ENCODE data around the gene AFDN. TPM values are rescaled to one million over a fixed set of nuclear protein-coding genes. Genes with fewer than 3 reads are reported as not detected.

The AFDN gene
- total and polyA plus RNA-seq, 10 of the 15 experiments (the other 5 are each of a cell fraction or from before 2014, with no cell fraction given) = 5.7 to 68.2 (median 45.1) TPM

- no TSS peak for BruUV-seq (replicated peaks)
- RAD21 ChIA-PET (ENCODE audit: unreplicated experiment) = no interaction called here
- in situ Hi-C loops (cut with MboI) = no loop called here
These were observed 187.7 kb downstream of the AFDN start for GRCh38 chr6:168014428-168014827.

More at GRCh38 chr6:168014428-168014827, 187.7 kb downstream of the AFDN start:
- Histone ChIP-seq H3K4me1 (ENCODE audit: control insufficient read depth, insufficient read depth, low read length) (no peaks in the 10 kb centered on the region), H3K4me3 (no peak overlapping the region), H3K4me2 (ENCODE audit: control insufficient read depth, insufficient read depth) (no peak overlapping the region), H3K9me3 (replicated peaks; ENCODE audit: control insufficient read depth, insufficient read depth, low read length) (peaks cover 1% of the 10 kb centered on the region), H3K27ac (ENCODE audit: control insufficient read depth, insufficient read depth) (no peak overlapping the region), H3K27me3 (replicated peaks in 1 of 2; ENCODE audit: control insufficient read depth in 2 of 2, insufficient read depth in 2 of 2, low read length in 1 of 2) (no peaks in the 10 kb centered on the region), H2AFZ (ENCODE audit: control insufficient read depth, low read depth, low read length) (no peak overlapping the region), H4K20me1 (ENCODE audit: control insufficient read depth, insufficient read depth) (no peaks in the 10 kb centered on the region), H3K9ac (ENCODE audit: control insufficient read depth, insufficient read depth, low read length) (no peak overlapping the region), H3K79me2 (ENCODE audit: control insufficient read depth, insufficient read depth, low read length) (no peaks in the 10 kb centered on the region), H3K36me3 (ENCODE audit: control insufficient read depth in 2 of 2, insufficient read depth in 2 of 2, low read length in 1 of 2) (no peaks in the 10 kb centered on the region)
- WGBS (ENCODE audit: insufficient coverage, insufficient replicate concordance, low lambda C conversion rate, missing lambda C conversion rate) = 6% methylated on average over 6 of the region's 6 CpGs
- DNase-seq (ENCODE audit: low read depth, low spot score) (no peak), ATAC-seq (no peak), FAIRE-seq (no peak)
- intact Hi-C loops (cut with micrococcal nuclease; ENCODE audit: unreplicated experiment) = no loop called here
- CTCF ChIA-PET = no interaction called here
- SMC1A ChIA-PET (ENCODE audit: uncharacterized antibody, unreplicated experiment) = no interaction called here
- POLR2A ChIA-PET = no interaction called here
- TF ChIP-seq SREBF1 (IDR thresholded peaks at IDR 0.05; ENCODE audit: low read length) = no peak
- no peak for TF ChIP-seq YY1 (IDR thresholded peaks at IDR 0.05; ENCODE audit: low read depth, low read length)
- TF ChIP-seq PAX5 (IDR thresholded peaks at IDR 0.05; ENCODE audit: borderline replicate concordance, low read depth, low read length) = no peak
- TF ChIP-seq TBL1XR1 (IDR thresholded peaks at IDR 0.05; ENCODE audit: low read depth, low read length) = no peak
- TF ChIP-seq JUND (IDR thresholded peaks at IDR 0.05; ENCODE audit: low read depth, low read length) = no peak
- TF ChIP-seq STAT3 (IDR thresholded peaks at IDR 0.05; ENCODE audit: low read depth, low read length) = no peak
- TF ChIP-seq SPI1 (IDR thresholded peaks at IDR 0.05; ENCODE audit: borderline replicate concordance, insufficient read depth, low read depth, low read length) = no peak
- no peak for TF ChIP-seq BCL11A (IDR thresholded peaks at IDR 0.05; ENCODE audit: low read depth, low read length)
- no peak for TF ChIP-seq BRCA1 (IDR thresholded peaks at IDR 0.05; ENCODE audit: low read depth, low read length)
- TF ChIP-seq PBX3 (IDR thresholded peaks at IDR 0.05; ENCODE audit: insufficient replicate concordance, low read depth, low read length) = no peak
- TF ChIP-seq SIN3A (IDR thresholded peaks at IDR 0.05; ENCODE audit: low read depth, low read length) = no peak
- TF ChIP-seq ZNF687 (IDR thresholded peaks at IDR 0.05) = no peak
- TF ChIP-seq CREB1 (IDR thresholded peaks at IDR 0.05; ENCODE audit: low read depth) = no peak
- TF ChIP-seq TCF7 (IDR thresholded peaks at IDR 0.05; ENCODE audit: borderline replicate concordance) = no peak
- TF ChIP-seq NRF1 (conservative IDR thresholded peaks at IDR 0.05; ENCODE audit: low read depth, low read length) = no peak
- TF ChIP-seq, protein P1, sequence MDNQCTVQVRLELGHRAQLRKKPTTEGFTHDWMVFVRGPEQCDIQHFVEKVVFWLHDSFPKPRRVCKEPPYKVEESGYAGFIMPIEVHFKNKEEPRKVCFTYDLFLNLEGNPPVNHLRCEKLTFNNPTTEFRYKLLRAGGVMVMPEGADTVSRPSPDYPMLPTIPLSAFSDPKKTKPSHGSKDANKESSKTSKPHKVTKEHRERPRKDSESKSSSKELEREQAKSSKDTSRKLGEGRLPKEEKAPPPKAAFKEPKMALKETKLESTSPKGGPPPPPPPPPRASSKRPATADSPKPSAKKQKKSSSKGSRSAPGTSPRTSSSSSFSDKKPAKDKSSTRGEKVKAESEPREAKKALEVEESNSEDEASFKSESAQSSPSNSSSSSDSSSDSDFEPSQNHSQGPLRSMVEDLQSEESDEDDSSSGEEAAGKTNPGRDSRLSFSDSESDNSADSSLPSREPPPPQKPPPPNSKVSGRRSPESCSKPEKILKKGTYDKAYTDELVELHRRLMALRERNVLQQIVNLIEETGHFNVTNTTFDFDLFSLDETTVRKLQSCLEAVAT (IDR thresholded peaks at IDR 0.05) = no peak
- TF ChIP-seq CBFB (IDR thresholded peaks at IDR 0.05; ENCODE audit: low read depth) = no peak

Measured in GM12878 (cell line).